A673 (cell line): ENCODE measurements around the gene ELL2.

Experiments used
- EZH2 ChIP-seq: fragments of 200-600 bp; sonication (generic); IDR thresholded peaks from 2 replicates; pipeline ENCODE4 v1.6.1; 2017; ENCODE audit warnings: borderline replicate concordance, low read depth, mild to moderate bottlenecking, mixed read lengths, antibody characterized with exemption, low read length; ENCODE audit not compliant: poor library complexity, severe bottlenecking
- TF ChIP-seq, protein P1 (sequence below): fragments of 300-800, 200-600 bp; sonication (generic); conservative IDR thresholded peaks from 2 replicates; pipeline ENCODE4 v1.5.1; 2017; ENCODE audit warnings: low read depth, mild to moderate bottlenecking, antibody characterized with exemption, low read length, moderate library complexity, mixed read lengths

DNA sequence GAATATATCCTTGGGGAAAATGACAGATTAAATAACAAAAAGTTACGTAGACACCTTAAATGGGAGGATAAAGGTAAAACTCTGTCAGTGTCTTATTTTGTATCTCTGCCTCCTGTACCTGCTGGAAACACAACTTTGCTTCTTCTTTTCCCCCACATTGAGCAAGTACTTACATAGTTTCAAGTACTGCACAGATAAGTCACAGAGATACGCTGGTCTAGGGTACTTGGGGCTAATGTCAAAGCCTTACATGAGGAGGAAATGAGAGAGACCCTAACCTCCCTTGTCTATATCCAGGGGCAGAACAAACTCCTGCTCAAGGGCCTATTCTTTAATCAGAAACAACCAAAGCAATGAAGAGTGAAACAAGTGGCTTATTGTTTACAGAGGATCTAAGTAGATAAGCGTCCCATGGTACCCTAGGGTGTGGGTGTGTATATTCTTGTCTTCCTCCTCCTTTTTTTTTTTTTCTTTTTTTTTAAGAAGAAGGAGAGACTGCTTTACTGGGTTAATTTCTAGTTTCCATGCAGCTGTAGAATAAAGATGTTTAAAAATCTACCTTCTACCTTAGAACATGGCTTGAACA lies 43.1 kb downstream of the ELL2 start:
- TF ChIP-seq, protein P1, sequence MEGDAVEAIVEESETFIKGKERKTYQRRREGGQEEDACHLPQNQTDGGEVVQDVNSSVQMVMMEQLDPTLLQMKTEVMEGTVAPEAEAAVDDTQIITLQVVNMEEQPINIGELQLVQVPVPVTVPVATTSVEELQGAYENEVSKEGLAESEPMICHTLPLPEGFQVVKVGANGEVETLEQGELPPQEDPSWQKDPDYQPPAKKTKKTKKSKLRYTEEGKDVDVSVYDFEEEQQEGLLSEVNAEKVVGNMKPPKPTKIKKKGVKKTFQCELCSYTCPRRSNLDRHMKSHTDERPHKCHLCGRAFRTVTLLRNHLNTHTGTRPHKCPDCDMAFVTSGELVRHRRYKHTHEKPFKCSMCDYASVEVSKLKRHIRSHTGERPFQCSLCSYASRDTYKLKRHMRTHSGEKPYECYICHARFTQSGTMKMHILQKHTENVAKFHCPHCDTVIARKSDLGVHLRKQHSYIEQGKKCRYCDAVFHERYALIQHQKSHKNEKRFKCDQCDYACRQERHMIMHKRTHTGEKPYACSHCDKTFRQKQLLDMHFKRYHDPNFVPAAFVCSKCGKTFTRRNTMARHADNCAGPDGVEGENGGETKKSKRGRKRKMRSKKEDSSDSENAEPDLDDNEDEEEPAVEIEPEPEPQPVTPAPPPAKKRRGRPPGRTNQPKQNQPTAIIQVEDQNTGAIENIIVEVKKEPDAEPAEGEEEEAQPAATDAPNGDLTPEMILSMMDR, result no peak
- TF ChIP-seq EZH2, result no peak
